ENCODE results near the gene BAHCC1. TPM values are rescaled to one million over a fixed set of nuclear protein-coding genes. Genes with fewer than 3 reads are reported as not detected.

The BAHCC1 gene
- total RNA-seq, 2 donors from 2014 or later = 0.02 to 0.14 TPM

DNA sequence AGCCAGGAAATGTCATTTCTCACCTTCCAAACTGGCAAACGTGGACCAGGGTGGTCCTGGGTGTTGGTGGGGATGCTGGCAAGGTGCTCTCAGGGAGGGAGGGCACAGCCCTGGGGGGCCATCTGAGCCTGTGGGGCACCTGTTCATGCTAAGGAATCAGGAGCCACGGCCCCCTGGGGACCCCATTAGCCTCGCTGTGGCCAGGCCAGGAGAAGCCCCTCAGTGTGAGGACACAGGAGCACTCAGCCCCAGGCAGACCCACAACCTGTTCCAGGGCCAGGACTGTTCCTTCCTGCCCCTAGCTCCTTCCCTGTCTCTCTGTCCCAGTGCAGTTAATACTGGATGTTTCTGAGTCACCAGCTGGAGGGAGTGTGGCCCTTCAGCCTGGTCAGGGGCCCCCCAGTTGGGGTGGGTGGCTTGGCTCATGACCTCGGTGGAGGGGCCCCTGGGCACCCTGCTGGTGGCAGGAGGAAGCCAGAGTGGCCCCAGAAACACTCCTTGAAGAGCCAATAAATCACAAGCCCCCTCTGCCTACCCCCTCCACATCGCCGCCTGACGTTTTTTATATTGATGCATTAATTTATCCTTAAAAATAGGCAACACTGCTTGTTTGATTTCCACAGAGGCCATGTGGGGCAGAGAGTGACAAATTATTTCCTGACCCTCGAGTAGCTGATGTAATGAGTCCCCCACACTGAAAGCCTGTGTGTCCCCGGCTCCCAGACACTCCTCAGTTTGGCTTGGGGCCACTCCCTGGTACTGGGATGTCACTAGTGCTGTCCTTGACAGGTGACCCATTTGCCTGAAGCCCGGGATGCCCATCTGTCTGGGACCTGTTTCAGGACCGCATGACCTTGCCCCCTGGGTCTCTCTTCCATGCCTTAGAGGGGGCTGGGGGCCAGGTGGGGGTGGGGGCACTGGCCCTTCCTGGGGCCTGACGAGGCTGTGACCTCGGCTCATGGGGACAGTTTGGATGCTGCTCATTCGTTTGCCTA lies 95.0 kb downstream of the BAHCC1 start:
- H3K27ac Mint-ChIP-seq = no peak overlapping the region
- H3K4me3 Mint-ChIP-seq = no peak overlapping the region
- no peak for DNase-seq
- ATAC-seq (replicated peaks in 1 of 2) = no peak
- no peaks in the 10 kb centered on the region for H3K36me3 Mint-ChIP-seq (ENCODE audit: insufficient read depth in 2 of 2)
- H3K27me3 Mint-ChIP-seq (ENCODE audit: low read depth) = peaks cover 31% of the 10 kb centered on the region
- H3K9me3 Mint-ChIP-seq = no peaks in the 10 kb centered on the region
- H3K4me1 Mint-ChIP-seq (ENCODE audit: low read depth) = peaks cover 16% of the 10 kb centered on the region

DNA sequence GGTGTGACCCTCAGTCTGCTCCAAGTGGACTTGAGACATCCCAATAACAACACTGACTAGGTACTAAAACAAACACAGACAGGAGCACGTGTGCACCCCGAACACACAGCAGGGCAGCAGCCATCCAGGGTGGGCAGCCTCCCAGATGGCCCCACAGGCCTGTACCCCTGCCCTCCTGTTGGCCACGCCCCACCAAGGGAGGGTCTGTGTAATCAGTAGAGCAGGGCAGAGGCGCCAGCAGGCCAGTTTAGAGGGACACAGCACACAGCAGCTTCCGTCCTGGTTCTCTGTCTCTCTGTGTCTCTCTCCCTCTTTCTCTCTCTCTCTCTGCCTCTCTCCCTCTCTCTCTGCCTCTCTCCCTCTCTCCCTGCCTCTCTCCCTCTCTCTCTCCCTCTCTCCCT lies 95.9 kb downstream of the BAHCC1 start:
- Mint-ChIP-seq H3K27me3 (ENCODE audit: low read depth) (peaks cover 26% of the 10 kb centered on the region), H3K4me1 (ENCODE audit: low read depth) (peaks cover 12% of the 10 kb centered on the region), H3K9me3 (no peaks in the 10 kb centered on the region), H3K27ac (no peak overlapping the region), H3K4me3 (no peak overlapping the region), H3K36me3 (ENCODE audit: insufficient read depth in 2 of 2) (no peaks in the 10 kb centered on the region)
- no peak for ATAC-seq (replicated peaks in 1 of 2)
- DNase-seq = no peak

DNA sequence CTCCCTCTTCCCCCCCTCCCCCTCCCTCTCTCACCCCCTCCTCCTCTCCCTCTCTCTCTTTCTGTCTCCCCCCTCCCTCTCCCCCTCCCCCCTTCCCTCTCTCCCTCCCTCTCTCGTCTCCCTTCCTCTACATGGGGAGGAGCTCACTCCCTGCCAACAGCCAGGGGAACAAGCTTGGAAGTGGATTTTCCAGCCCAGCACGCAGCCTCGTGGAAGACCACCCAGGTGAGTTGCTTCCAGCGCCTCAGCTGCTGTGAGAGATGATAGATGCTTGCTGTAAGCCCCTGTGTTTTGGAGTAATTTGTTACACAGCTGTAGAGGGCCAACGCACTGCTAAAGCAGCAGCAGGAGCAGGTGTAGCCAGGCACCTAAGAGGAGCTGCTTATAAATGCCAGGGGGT lies 96.5 kb downstream of the BAHCC1 start:
- Mint-ChIP-seq H3K9me3 (no peaks in the 10 kb centered on the region), H3K27me3 (ENCODE audit: low read depth) (peaks cover 20% of the 10 kb centered on the region), H3K27ac (no peak overlapping the region), H3K36me3 (ENCODE audit: insufficient read depth in 2 of 2) (no peaks in the 10 kb centered on the region), H3K4me1 (ENCODE audit: low read depth) (peaks cover 6% of the 10 kb centered on the region), H3K4me3 (no peak overlapping the region)
- no peak for DNase-seq
- no peak for ATAC-seq (replicated peaks in 1 of 2)

DNA sequence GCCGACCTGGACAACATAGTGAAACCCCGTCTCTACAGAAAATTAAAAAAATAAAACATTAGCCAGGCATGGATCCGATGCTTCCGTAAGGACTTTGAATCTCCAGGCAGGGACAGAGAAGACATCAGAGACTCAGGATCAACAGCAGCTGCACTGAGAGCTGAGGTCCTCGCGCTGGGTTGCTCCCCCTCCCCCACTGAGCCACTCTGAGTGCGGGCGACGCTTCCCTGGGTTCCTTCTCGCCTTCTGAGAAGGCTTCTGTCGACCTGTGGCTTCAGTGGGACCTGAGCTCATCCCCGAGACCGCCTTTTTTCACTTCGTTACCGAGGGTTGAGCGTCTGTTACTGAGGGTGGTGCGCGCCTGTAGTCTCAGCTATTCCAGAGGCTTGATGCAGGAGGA lies 96.9 kb downstream of the BAHCC1 start:
- no peak for ATAC-seq (replicated peaks in 1 of 2)
- no peak for DNase-seq
- H3K4me1 Mint-ChIP-seq (ENCODE audit: low read depth) = peaks cover 2% of the 10 kb centered on the region
- H3K36me3 Mint-ChIP-seq (ENCODE audit: insufficient read depth in 2 of 2) = no peaks in the 10 kb centered on the region
- H3K27ac Mint-ChIP-seq = no peak overlapping the region
- no peak overlapping the region for H3K4me3 Mint-ChIP-seq
- H3K9me3 Mint-ChIP-seq = no peaks in the 10 kb centered on the region
- H3K27me3 Mint-ChIP-seq (ENCODE audit: low read depth) = peaks cover 20% of the 10 kb centered on the region

DNA sequence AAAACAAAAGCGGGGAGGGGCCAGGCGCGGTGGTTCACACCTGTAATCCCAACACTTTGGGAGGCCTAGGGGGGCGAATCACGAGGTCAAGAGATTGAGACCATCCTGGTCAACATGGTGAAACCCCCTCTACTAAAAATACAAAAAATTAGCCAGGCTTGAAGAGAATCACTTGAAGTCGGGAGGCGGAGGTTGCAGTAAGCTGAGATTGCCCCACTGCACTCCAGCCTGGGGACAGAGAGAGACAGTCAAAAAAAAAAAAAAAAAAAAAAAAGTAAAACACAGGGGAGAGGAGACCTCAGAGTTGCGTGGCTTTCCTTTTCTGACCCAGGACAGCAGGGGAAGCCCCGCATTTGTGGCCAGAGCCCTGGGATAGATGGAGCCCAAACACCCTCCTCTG lies 97.4 kb downstream of the BAHCC1 start:
- Mint-ChIP-seq H3K4me3 (no peak overlapping the region), H3K27me3 (ENCODE audit: low read depth) (peaks cover 20% of the 10 kb centered on the region), H3K27ac (no peak overlapping the region), H3K36me3 (ENCODE audit: insufficient read depth in 2 of 2) (no peaks in the 10 kb centered on the region), H3K9me3 (no peaks in the 10 kb centered on the region), H3K4me1 (ENCODE audit: low read depth) (no peaks in the 10 kb centered on the region)
- ATAC-seq (replicated peaks in 1 of 2) (no peak), DNase-seq (no peak)

DNA sequence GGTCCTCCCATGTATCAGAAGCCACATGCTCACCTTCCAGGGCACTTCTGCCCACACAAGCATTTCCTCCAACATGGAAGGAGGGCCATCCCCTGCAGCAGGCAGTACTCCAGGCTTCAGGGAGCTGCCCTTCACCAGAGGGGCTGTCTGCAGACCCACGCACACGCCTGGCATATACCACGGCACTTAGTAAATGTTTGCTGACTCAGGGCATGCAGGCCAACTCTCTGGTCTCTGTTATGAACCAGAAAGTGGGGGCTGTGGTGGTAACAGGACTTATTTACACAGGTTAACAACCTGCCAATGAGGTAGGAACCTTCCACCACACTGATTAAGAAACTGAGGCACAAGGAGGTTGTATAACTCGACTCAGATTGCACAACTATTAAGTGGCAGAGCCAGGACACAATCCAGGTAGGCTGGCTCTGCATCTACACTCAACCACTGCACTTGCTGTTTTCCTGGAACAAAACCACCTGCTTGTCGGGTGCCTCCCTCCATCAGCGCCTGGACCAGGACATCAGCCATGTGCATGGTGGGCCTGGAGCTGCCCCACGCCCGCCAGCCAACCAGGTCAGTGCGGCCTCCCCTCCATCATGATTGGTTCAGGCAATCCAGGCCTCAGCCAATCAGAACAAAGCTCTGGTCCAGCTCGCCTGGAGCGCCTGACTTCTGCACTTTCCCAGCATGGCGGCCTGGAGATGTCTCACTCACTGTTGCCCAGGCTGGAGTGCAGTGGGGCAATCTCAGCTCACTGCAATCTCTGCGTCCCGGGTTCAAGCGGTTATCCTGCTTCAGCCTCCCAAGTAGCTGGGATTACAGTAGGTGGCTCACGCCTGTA lies 98.2 kb downstream of the BAHCC1 start:
- ATAC-seq (replicated peaks in 1 of 2) = no peak
- no peak overlapping the region for H3K4me3 Mint-ChIP-seq
- H3K36me3 Mint-ChIP-seq (ENCODE audit: insufficient read depth in 2 of 2) = no peaks in the 10 kb centered on the region
- no peaks in the 10 kb centered on the region for H3K4me1 Mint-ChIP-seq (ENCODE audit: low read depth)
- H3K9me3 Mint-ChIP-seq = no peaks in the 10 kb centered on the region
- no peak overlapping the region for H3K27ac Mint-ChIP-seq
- no peak for DNase-seq
- H3K27me3 Mint-ChIP-seq (ENCODE audit: low read depth) = peaks cover 20% of the 10 kb centered on the region

DNA sequence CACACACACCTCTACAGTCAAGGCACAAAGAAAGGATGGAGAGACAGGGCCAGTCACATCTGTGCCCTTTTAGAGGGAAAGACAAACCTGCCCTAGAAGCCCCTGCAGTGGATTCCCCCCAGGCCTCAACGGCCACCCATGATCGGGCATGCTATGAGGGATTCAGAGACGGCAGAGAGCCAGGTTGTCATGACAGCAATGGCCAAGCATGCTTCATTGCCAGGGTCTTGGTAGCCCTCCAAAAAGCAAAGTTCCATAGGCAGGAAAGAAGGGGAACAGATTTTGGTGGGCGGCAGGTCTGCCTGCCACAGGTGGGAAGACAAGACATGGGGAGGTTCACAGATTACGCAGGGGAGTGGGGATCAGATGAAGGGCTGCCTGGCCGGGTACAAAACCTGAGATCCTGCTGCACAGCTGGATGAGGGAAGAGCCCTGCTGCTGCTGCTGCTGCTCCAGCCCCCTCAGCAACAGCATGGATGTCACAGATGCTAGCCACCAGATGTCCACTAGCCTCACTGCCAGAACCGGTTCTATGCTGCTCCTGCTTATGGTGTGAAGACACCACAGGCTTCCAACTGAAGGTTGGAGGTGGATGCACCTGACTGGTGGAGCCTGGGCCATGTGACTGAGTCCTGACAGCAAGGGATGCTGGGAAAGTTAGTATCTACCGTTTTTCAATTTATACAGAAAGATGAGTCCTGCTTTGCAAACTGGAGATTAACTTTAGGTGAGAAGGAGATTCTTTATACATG lies 99.5 kb downstream of the BAHCC1 start:
- Mint-ChIP-seq H3K36me3 (ENCODE audit: insufficient read depth in 2 of 2) (no peaks in the 10 kb centered on the region), H3K27me3 (ENCODE audit: low read depth) (peaks cover 14% of the 10 kb centered on the region), H3K9me3 (no peaks in the 10 kb centered on the region), H3K27ac (no peak overlapping the region), H3K4me1 (ENCODE audit: low read depth) (no peaks in the 10 kb centered on the region), H3K4me3 (no peak overlapping the region)
- ATAC-seq (replicated peaks in 1 of 2) (peak in 1 of 2 donors; percentile 56), DNase-seq (no peak)

DNA sequence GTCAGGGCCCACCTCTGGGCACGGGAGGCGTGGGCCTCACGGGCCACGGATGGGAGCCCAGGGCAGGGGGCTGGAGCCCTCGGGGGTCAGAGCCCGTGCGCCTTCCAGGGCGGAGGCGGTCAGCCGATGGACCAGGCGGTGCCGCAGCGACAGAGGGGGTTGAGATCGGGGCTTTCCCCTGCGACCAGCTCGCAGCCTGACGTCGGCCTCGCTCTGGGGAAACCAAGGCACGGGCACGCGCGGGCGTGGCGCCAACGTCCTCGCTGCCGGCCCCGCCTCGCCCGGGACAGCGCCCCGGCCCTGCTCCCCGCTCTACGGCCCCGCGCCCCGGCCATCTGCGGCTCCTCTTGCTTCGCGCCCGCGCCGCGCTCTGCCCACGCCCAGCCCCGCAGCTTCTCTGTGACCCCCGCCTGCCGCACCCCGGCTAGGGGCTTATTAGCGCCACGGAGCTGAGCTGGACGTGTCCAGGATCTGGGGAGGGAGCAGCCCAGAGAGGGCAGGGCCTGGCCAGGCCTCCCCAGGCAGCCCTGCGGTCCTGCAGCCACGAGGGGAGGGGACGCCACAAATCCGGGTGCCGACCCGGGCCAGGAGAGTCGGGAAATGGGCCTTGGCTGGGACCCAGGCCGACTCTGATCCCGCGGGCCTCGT lies 103.8 kb downstream of the BAHCC1 start:
- no peak overlapping the region for H3K4me3 Mint-ChIP-seq
- ATAC-seq (replicated peaks in 1 of 2) = no peak
- no peak overlapping the region for H3K27ac Mint-ChIP-seq
- H3K27me3 Mint-ChIP-seq (ENCODE audit: low read depth) = no peaks in the 10 kb centered on the region
- no peaks in the 10 kb centered on the region for H3K9me3 Mint-ChIP-seq
- no peak for DNase-seq
- H3K36me3 Mint-ChIP-seq (ENCODE audit: insufficient read depth in 2 of 2) = no peaks in the 10 kb centered on the region
- peaks cover 5% of the 10 kb centered on the region for H3K4me1 Mint-ChIP-seq (ENCODE audit: low read depth)

DNA sequence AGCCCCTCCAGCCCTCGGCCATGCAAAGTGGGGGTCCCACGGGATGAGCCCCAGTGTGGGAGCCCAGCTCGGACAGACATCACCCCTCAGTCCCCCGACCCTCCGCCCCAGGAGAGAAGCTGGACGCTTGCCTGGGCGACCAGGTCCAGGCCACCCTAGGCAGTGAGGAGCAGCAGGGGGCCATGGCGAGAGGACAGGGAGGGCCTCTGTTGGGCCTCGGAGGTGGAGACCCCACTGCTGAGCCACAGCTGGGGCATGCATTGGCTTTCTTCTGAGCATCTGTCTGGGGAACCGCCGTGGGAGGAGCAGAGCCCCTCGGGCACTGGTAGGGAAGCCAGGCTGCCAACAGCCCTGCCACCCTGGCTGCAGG lies 104.3 kb downstream of the BAHCC1 start:
- no peak for DNase-seq
- no peak overlapping the region for H3K4me3 Mint-ChIP-seq
- no peaks in the 10 kb centered on the region for H3K9me3 Mint-ChIP-seq
- H3K4me1 Mint-ChIP-seq (ENCODE audit: low read depth) = peaks cover 5% of the 10 kb centered on the region
- H3K27ac Mint-ChIP-seq = no peak overlapping the region
- H3K27me3 Mint-ChIP-seq (ENCODE audit: low read depth) = no peaks in the 10 kb centered on the region
- peak in 1 of 2 donors; percentile 10 for ATAC-seq (replicated peaks in 1 of 2)
- H3K36me3 Mint-ChIP-seq (ENCODE audit: insufficient read depth in 2 of 2) = no peaks in the 10 kb centered on the region

DNA sequence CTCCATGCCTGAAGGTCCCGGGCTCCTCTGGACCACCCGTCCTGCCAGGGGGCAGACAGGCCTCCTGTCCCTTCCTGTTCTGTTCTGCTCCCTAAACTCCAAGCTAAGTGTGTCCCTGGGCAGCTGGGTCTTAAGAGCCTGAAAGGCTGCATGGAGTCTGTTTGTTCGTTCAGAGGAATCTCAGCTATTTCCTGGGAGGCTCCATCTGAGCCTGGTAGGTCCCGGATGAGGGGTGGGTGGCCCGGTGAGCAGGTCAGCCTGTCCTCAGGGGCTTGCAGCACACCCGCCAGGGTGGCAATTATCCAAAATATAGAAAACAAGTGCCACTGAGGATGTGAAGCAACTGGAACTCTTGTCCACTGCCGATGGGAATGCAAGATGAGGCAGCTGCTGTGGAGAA lies 104.8 kb downstream of the BAHCC1 start:
- H3K36me3 Mint-ChIP-seq (ENCODE audit: insufficient read depth in 2 of 2) = no peaks in the 10 kb centered on the region
- no peak for DNase-seq
- no peak overlapping the region for H3K27ac Mint-ChIP-seq
- H3K4me3 Mint-ChIP-seq = no peak overlapping the region
- peaks cover 5% of the 10 kb centered on the region for H3K4me1 Mint-ChIP-seq (ENCODE audit: low read depth)
- no peaks in the 10 kb centered on the region for H3K9me3 Mint-ChIP-seq
- H3K27me3 Mint-ChIP-seq (ENCODE audit: low read depth) = no peaks in the 10 kb centered on the region
- ATAC-seq (replicated peaks in 1 of 2) = no peak

DNA sequence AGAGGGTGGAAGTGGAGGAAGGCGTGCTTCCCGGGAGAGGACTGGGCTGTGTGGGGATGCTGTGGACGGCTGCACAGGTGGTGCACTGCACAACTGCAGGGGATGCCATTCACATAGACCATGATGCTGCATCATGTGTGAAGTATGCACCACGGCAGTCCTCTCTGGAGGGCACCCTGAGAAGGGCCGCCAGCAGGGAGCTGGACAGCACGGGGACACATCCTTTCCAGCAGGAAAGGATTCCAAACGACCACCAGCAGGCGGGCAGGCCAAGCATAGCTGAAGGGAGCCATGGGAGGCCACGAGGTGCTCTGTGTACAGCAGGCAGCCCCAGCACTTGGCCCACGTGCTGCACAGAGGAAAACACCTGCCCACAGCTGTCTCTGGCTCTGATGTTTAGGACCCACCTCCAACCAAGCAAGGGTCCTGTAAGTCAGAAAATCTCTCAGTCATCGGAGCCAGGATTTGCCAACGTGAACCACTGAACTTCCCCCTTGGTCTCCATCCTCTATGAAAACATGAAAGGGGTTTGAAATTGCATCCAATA lies 107.3 kb downstream of the BAHCC1 start:
- no peak for DNase-seq
- Mint-ChIP-seq H3K27ac (no peak overlapping the region), H3K4me3 (no peak overlapping the region), H3K36me3 (ENCODE audit: insufficient read depth in 2 of 2) (no peaks in the 10 kb centered on the region), H3K4me1 (ENCODE audit: low read depth) (peaks cover 5% of the 10 kb centered on the region), H3K27me3 (ENCODE audit: low read depth) (no peaks in the 10 kb centered on the region), H3K9me3 (no peaks in the 10 kb centered on the region)
- ATAC-seq (replicated peaks in 1 of 2) = no peak

DNA sequence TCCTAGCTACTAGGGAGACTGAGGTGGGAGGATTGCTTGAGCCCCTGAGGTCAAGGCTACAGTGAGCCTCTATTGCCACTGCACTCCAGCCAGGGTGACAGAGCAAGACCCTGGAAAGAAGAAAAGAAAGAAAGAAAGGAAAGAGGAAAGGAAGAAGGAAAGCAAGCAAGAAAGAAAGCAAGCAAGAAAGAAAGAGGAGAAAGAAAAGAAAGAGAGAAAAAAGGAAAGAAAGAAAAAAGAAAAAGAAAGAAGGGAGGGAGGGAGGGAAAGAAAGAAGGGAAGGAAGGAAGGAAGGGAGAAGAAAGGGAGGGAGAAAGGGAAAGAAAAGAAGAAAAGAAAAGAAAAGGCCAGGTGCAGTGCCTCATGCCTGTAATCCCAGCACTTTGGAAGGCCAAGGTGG lies 108.4 kb downstream of the BAHCC1 start:
- no peaks in the 10 kb centered on the region for H3K9me3 Mint-ChIP-seq
- no peaks in the 10 kb centered on the region for H3K27me3 Mint-ChIP-seq (ENCODE audit: low read depth)
- ATAC-seq (replicated peaks in 1 of 2) (no peak), DNase-seq (no peak)
- H3K4me3 Mint-ChIP-seq = no peak overlapping the region
- H3K4me1 Mint-ChIP-seq (ENCODE audit: low read depth) = peaks cover 16% of the 10 kb centered on the region
- peaks cover 0 to 2% of the 10 kb centered on the region in 2 donors for H3K36me3 Mint-ChIP-seq (ENCODE audit: insufficient read depth in 2 of 2)
- H3K27ac Mint-ChIP-seq = no peak overlapping the region
